Neutrophil (primary cell): ENCODE measurements around the gene NGB.

Source experiments
- H3K27ac ChIP-seq: fragments of 200-600 bp; sonication (generic); 2 replicates; pipeline ENCODE4 v1.5.1; 2016; ENCODE audit warnings: mild to moderate bottlenecking, moderate library complexity
- H3K27me3 ChIP-seq: fragments of 200-600 bp; sonication (generic); 2 replicates; pipeline ENCODE4 v1.6.0; 2016; ENCODE audit warnings: mild to moderate bottlenecking
- H3K36me3 ChIP-seq: fragments of 200-600 bp; sonication (generic); 2 replicates; pipeline ENCODE4 v1.5.1; 2017
- H3K4me1 ChIP-seq, 2 experiments: fragments of 200-600 bp in 1 of 2; sonication (generic) in 1 of 2; 1 replicate in 1 of 2; 2 replicates in 1 of 2; pipeline versions ENCODE4 v1.5.1 to v1.6.1; 2013 to 2016; ENCODE audit warnings: low read depth in 1 of 2, low read length in 1 of 2, mild to moderate bottlenecking in 1 of 2, moderate library complexity in 1 of 2; ENCODE audit not compliant: control insufficient read depth in 1 of 2, insufficient read depth in 1 of 2
- H3K4me3 ChIP-seq, 2 experiments: fragments of 200-600 bp in 1 of 2; sonication (generic) in 1 of 2; 1 replicate in 1 of 2; 2 replicates in 1 of 2; pipeline ENCODE4 v1.5.1; 2013 to 2016; ENCODE audit warnings: low read depth in 1 of 2, low read length in 1 of 2, mild to moderate bottlenecking in 1 of 2, moderate library complexity in 1 of 2
- H3K9me3 ChIP-seq: fragments of 200-600 bp; sonication (generic); 2 replicates; pipeline ENCODE4 v1.5.1; 2016
- CTCF ChIP-seq: fragments of 200-600 bp; sonication (generic); IDR thresholded peaks from 2 replicates; pipeline ENCODE4 v1.5.1; 2016; ENCODE audit warnings: antibody characterized with exemption

Gene NGB

DNA sequence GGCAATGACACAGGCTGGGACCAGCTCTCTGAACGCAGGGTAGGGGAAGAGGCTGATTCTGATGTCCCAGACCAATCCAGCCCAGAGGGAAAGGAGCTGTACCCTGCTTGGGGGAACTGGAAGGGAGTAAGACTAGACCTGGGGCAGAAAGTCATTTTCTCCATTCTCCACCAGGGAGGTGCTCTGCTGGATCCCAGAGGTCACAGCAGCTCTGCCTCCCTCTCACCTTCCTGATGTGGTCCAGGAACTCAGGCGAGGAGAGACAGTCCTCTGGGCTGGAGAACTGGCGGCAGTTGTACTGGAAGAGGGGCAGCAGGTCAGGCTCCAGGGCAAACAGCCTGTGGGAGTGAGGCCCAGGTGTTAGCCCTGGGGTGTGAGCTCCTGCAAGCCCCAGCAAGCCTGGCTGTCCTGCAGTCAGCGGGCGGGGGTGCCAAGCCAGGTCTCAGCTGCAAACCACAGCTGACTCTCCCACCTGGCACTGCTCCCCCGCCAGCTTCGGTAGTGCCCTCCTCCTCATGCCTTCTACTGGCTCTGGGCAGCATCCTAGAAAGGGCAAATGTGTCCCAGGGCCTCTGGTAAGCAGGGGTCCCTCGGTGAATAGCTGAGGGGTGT, 1.9 kb downstream of the NGB start:
- Histone ChIP-seq H3K27me3 (peaks cover 65% of the 10 kb centered on the region), H3K36me3 (no peaks in the 10 kb centered on the region), H3K4me3 (no peak overlapping the region), H3K9me3 (no peaks in the 10 kb centered on the region), H3K27ac (no peak overlapping the region), H3K4me1 (no peaks in the 10 kb centered on the region)
- no peak for TF ChIP-seq CTCF

- Histone ChIP-seq H3K27ac (no peak overlapping the region), H3K27me3 (peaks cover 75% of the 10 kb centered on the region), H3K36me3 (no peaks in the 10 kb centered on the region), H3K9me3 (no peaks in the 10 kb centered on the region), H3K4me1 (no peaks in the 10 kb centered on the region), H3K4me3 (no peak overlapping the region)
- TF ChIP-seq CTCF, result no peak
These were observed 2.9 kb downstream of the NGB start for GRCh38 chr14:77267937-77268699.

- Histone ChIP-seq H3K27ac (no peak overlapping the region), H3K27me3 (peaks cover 63% of the 10 kb centered on the region), H3K36me3 (no peaks in the 10 kb centered on the region), H3K9me3 (no peaks in the 10 kb centered on the region), H3K4me3 (no peak overlapping the region), H3K4me1 (no peaks in the 10 kb centered on the region)
- no peak for TF ChIP-seq CTCF
These were observed 4.7 kb downstream of the NGB start for GRCh38 chr14:77266336-77266735.

GRCh38 chr14:77265561-77266335, 5.3 kb downstream of the NGB start:
- Histone ChIP-seq H3K27ac (no peak overlapping the region), H3K9me3 (no peaks in the 10 kb centered on the region), H3K27me3 (peaks cover 57% of the 10 kb centered on the region), H3K4me1 (no peaks in the 10 kb centered on the region), H3K4me3 (no peak overlapping the region), H3K36me3 (no peaks in the 10 kb centered on the region)
- TF ChIP-seq CTCF, result no peak

GRCh38 chr14:77265187-77265515, 5.9 kb downstream of the NGB start:
- no peak for TF ChIP-seq CTCF
- H3K27me3 ChIP-seq, result peaks cover 55% of the 10 kb centered on the region

More at GRCh38 chr14:77265187-77265515, 5.9 kb downstream of the NGB start:
- H3K4me1 ChIP-seq, result no peaks in the 10 kb centered on the region
- no peak overlapping the region for H3K27ac ChIP-seq
- no peaks in the 10 kb centered on the region for H3K9me3 ChIP-seq
- H3K36me3 ChIP-seq, result no peaks in the 10 kb centered on the region
- H3K4me3 ChIP-seq, result no peak overlapping the region
